WERI-Rb-1 (cell line): Measurements from ENCODE around the gene DGKI.

Experiments
- DNase-seq: peaks from one replicate; pipeline ENCODE4 v3.0.0-alpha.2; 2020
- H3K27ac ChIP-seq: fragments of 250-450 bp; sonication (Bioruptor Pico); 2 replicates; pipeline ENCODE4 v1.5.1; 2020; ENCODE audit warnings: mild to moderate bottlenecking, moderate library complexity
- H3K27me3 ChIP-seq: fragments of 250-450 bp; sonication (Bioruptor Pico); 2 replicates; pipeline ENCODE4 v1.5.1; 2021; ENCODE audit warnings: mild to moderate bottlenecking, low read depth, moderate library complexity; ENCODE audit not compliant: insufficient read depth, severe bottlenecking
- H3K36me3 ChIP-seq: fragments of 250-450 bp; sonication (Bioruptor Pico); 2 replicates; pipeline ENCODE4 v1.5.1; 2020; ENCODE audit warnings: mild to moderate bottlenecking, moderate library complexity
- H3K4me3 ChIP-seq: 2 replicates; pipeline ENCODE4 v1.5.1; 2011; ENCODE audit warnings: low read depth, mild to moderate bottlenecking, control low read depth, low read length
- H3K9me3 ChIP-seq: fragments of 250-450 bp; sonication (Bioruptor Pico); 2 replicates; pipeline ENCODE4 v1.5.1; 2021; ENCODE audit warnings: mild to moderate bottlenecking, moderate library complexity; ENCODE audit not compliant: severe bottlenecking
- TF ChIP-seq, protein P1 (sequence below): IDR thresholded peaks from 2 replicates; pipeline ENCODE4 v1.5.1; 2011; ENCODE audit warnings: low read depth, mild to moderate bottlenecking, control low read depth, inconsistent platforms, low read length

The DGKI gene

DNA sequence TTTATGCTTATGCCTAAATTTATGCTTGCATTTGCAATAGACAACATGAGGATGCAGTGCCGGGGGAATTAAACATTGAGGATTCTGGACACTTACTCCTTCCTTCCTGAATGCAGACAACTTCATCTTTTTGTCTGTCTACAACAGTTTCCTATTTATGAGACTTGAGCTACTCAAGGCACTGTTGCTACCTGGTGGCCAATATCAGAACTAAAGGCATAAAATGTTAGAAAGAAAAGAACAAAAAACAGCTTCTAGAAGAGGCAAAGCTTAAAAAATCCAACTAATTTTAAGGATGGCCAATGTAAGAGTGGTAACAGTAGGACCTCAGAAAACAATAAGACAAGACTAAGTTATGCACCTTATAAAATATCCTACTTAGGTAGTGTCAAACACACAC lies 358.7 kb downstream of the DGKI start:
- Histone ChIP-seq H3K4me3 (no peak overlapping the region), H3K36me3 (no peaks in the 10 kb centered on the region), H3K27me3 (no peaks in the 10 kb centered on the region), H3K27ac (no peak overlapping the region), H3K9me3 (peaks cover 3% of the 10 kb centered on the region)
- no peak for DNase-seq
- TF ChIP-seq, protein P1, sequence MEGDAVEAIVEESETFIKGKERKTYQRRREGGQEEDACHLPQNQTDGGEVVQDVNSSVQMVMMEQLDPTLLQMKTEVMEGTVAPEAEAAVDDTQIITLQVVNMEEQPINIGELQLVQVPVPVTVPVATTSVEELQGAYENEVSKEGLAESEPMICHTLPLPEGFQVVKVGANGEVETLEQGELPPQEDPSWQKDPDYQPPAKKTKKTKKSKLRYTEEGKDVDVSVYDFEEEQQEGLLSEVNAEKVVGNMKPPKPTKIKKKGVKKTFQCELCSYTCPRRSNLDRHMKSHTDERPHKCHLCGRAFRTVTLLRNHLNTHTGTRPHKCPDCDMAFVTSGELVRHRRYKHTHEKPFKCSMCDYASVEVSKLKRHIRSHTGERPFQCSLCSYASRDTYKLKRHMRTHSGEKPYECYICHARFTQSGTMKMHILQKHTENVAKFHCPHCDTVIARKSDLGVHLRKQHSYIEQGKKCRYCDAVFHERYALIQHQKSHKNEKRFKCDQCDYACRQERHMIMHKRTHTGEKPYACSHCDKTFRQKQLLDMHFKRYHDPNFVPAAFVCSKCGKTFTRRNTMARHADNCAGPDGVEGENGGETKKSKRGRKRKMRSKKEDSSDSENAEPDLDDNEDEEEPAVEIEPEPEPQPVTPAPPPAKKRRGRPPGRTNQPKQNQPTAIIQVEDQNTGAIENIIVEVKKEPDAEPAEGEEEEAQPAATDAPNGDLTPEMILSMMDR = no peak

DNA sequence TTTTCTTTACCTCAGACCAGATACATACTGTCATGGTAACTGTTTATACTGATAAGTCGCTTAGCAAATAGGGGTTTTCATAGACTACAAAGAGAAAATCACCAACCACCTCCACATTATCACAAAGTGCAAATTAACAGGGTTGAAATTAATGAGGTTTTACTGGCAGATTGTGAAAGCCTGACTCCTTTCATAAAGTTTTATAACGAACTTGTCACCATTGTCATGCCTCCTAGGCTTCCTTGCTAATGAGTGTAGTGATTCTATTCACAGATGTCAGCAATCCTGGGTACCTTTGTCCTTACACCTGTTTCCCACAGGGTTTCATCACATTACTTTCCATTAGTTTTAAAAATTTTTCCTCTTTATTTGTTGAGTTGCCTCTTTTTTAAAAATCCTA lies 361.0 kb downstream of the DGKI start:
- DNase-seq = no peak
- Histone ChIP-seq H3K4me3 (no peak overlapping the region), H3K27me3 (no peaks in the 10 kb centered on the region), H3K27ac (no peak overlapping the region), H3K36me3 (no peaks in the 10 kb centered on the region), H3K9me3 (peaks cover 3% of the 10 kb centered on the region)
- TF ChIP-seq, protein P1 = no peak

DNA sequence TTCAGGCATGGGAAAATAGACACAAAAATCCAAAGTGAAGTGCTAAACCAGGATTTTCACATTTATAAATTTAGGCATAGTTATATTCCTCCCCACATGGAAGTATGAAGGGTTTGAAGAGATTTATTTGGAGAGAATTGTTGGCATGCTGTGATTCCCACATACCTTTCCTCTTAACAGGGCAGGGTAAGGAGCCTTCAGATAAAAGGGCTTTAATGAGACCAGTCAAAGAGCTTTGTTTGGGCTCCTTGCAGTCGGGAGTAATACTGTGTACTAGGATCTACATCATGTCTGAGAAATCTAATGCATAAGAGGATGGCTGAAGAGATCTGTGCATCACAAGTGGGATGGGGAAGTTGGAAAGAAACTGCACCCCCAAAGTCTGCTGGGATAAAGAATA lies 362.4 kb downstream of the DGKI start:
- H3K36me3 ChIP-seq = no peaks in the 10 kb centered on the region
- H3K4me3 ChIP-seq = no peak overlapping the region
- DNase-seq = no peak
- H3K9me3 ChIP-seq = peaks cover 3% of the 10 kb centered on the region
- H3K27me3 ChIP-seq = no peaks in the 10 kb centered on the region
- H3K27ac ChIP-seq = no peak overlapping the region
- TF ChIP-seq, protein P1 = no peak

DNA sequence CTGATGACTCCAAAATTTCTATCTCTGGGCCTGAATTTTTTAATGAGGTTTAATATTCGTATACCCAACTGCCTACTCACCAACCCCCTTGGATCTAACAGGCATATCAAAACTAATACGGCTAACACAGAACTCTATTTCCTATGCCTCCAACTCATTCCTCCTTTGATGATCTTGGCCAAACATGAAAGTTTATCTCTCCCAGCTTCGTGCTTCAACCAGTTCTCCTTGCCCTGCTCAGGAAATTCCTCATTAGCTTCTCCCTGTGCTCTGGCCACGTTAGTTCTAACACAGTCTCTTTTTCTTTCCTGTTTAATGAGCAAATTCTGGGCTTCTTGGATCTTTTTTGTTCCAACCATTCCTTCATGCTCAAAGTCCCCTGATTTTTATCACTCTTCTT lies 364.3 kb downstream of the DGKI start:
- Histone ChIP-seq H3K27ac (no peak overlapping the region), H3K27me3 (no peaks in the 10 kb centered on the region), H3K9me3 (peaks cover 3% of the 10 kb centered on the region), H3K4me3 (no peak overlapping the region), H3K36me3 (no peaks in the 10 kb centered on the region)
- TF ChIP-seq, protein P1 = no peak
- DNase-seq = no peak

DNA sequence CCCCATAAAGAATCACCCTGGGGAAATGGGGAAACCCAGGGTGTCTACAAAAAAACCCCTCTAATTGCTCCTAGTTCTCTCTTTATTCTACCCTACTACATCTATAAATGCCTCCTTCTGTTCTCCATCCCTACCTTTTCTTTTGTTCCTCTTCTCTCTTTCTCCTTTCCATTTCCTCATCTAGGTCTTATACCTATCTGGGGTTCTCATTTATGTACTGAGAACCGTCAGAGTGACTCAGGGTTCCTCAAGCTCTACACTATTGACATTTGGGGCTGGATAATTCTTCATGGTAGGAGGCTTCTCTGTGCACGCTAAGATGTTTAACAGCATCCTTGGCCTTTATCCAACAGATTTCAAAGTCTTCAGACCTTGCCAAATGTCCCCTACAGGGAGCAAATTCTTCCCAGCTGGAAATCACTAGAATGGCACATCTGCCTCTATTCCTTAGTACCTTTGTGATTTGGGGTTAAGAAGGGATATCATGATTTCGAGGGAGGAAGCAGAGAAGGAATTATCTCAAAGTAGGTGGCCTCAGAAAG lies 365.9 kb downstream of the DGKI start:
- TF ChIP-seq, protein P1 = no peak
- no peaks in the 10 kb centered on the region for H3K36me3 ChIP-seq
- DNase-seq = no peak
- no peaks in the 10 kb centered on the region for H3K27me3 ChIP-seq
- no peak overlapping the region for H3K27ac ChIP-seq
- H3K9me3 ChIP-seq = peaks cover 3% of the 10 kb centered on the region
- no peak overlapping the region for H3K4me3 ChIP-seq

DNA sequence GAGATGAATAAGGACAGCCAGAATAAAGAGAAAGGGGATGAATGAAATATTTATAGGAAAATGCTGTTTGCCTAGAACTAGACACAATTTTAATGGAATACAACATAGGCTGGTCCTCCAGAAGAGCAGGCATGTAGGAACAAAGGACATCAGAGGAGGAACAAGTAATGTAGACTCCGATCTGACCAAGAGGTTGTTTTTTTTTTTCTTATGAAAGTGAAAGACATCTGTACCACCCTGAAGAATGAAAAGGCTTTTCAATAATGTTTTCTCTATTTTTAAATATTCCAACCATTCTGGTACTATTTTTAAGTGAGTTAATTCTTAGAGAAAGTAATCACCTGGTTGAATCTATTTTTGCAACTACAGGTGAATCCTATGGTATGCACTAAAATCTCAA lies 366.4 kb downstream of the DGKI start:
- H3K9me3 ChIP-seq = peaks cover 3% of the 10 kb centered on the region
- no peak overlapping the region for H3K27ac ChIP-seq
- TF ChIP-seq, protein P1 = no peak
- H3K27me3 ChIP-seq = no peaks in the 10 kb centered on the region
- H3K4me3 ChIP-seq = no peak overlapping the region
- no peak for DNase-seq
- no peaks in the 10 kb centered on the region for H3K36me3 ChIP-seq
